Neural progenitor cell (in vitro differentiated cells): ENCODE measurements around the gene FSTL4. TPM values are rescaled to one million over a fixed set of nuclear protein-coding genes. Genes with fewer than 3 reads are reported as not detected.
A peak's percentile ranks its signal among the peaks of the same experiment; 100 is the strongest.

Source experiments
- DNase-seq: peaks from one replicate; pipeline ENCODE4 v3.0.0-alpha.2; 2016; ENCODE audit warnings: low spot score
- H2AFZ ChIP-seq: fragments of 200-600 bp; sonication (generic); replicated peaks from 2 replicates; pipeline ENCODE4 v1.6.1; 2016; ENCODE audit warnings: antibody characterized with exemption
- H3F3A ChIP-seq: fragments of 200-600 bp; sonication (generic); 2 replicates; pipeline ENCODE4 v1.6.1; 2016; ENCODE audit warnings: antibody characterized with exemption, low read depth
- H3K27ac ChIP-seq: fragments of 200-600 bp; sonication (generic); 2 replicates; pipeline ENCODE4 v1.5.1; 2016; ENCODE audit warnings: mild to moderate bottlenecking
- H3K27me3 ChIP-seq: fragments of 200-600 bp; sonication (generic); 2 replicates; pipeline ENCODE4 v1.6.1; 2016; ENCODE audit warnings: mild to moderate bottlenecking, moderate library complexity
- H3K36me3 ChIP-seq: fragments of 200-600 bp; sonication (generic); 2 replicates; pipeline ENCODE4 v1.5.1; 2016
- H3K4me1 ChIP-seq: fragments of 200-600 bp; sonication (generic); 2 replicates; pipeline ENCODE4 v1.6.1; 2016; ENCODE audit warnings: mixed run types
- H3K4me2 ChIP-seq: fragments of 200-600 bp; sonication (generic); 2 replicates; pipeline ENCODE4 v1.6.1; 2016
- H3K4me3 ChIP-seq: fragments of 200-600 bp; sonication (generic); 2 replicates; pipeline ENCODE4 v1.5.1; 2016
- H3K79me2 ChIP-seq: fragments of 200-600 bp; sonication (generic); 2 replicates; pipeline ENCODE4 v1.6.1; 2016; ENCODE audit warnings: low read depth
- H3K9ac ChIP-seq: fragments of 200-600 bp; sonication (generic); 2 replicates; pipeline ENCODE4 v1.6.1; 2016
- H3K9me3 ChIP-seq: fragments of 200-600 bp; sonication (generic); 2 replicates; pipeline ENCODE4 v1.5.1; 2016; ENCODE audit warnings: low read depth
- H4K20me1 ChIP-seq: fragments of 200-600 bp; sonication (generic); 2 replicates; pipeline ENCODE4 v1.6.1; 2016; ENCODE audit warnings: low read depth
- H3K27ac Mint-ChIP-seq: 3 replicates; pipeline ENCODE4 v1.8.0; 2021; ENCODE audit warnings: mixed read lengths
- H3K27me3 Mint-ChIP-seq: 2 replicates; pipeline ENCODE4 v1.8.0; 2022; ENCODE audit warnings: low read depth, mild to moderate bottlenecking, inconsistent platforms, moderate library complexity, mixed read lengths; ENCODE audit not compliant: insufficient read depth
- H3K36me3 Mint-ChIP-seq: 3 replicates; pipeline ENCODE4 v1.8.0; 2021; ENCODE audit warnings: mixed read lengths
- H3K4me1 Mint-ChIP-seq: 3 replicates; pipeline ENCODE4 v1.8.0; 2021; ENCODE audit warnings: mixed read lengths
- H3K4me3 Mint-ChIP-seq: 3 replicates; pipeline ENCODE4 v1.8.0; 2021; ENCODE audit warnings: mild to moderate bottlenecking, moderate library complexity, mixed read lengths
- H3K9me3 Mint-ChIP-seq: 3 replicates; pipeline ENCODE4 v1.8.0; 2020; ENCODE audit warnings: mixed read lengths
- EZH2 ChIP-seq: fragments of 200-600 bp; sonication (generic); IDR thresholded peaks from 2 replicates; pipeline ENCODE4 v1.6.1; 2017; ENCODE audit warnings: antibody characterized with exemption, mild to moderate bottlenecking, moderate library complexity
- EZH2phosphoT487 ChIP-seq: fragments of 200-600 bp; sonication (generic); IDR thresholded peaks from 2 replicates; pipeline ENCODE4 v1.6.1; 2017; ENCODE audit warnings: antibody characterized with exemption
- total RNA-seq: library from RNA; depleted of rRNA; stranded (reverse); fragments of >200 nt; gene quantifications from 2 replicates; pipeline ENCODE4 v1.2.3, GENCODE V29; 2015; ENCODE audit warnings: low replicate concordance
- TF ChIP-seq, protein P1 (sequence below): fragments of 200-600 bp; sonication (generic); IDR thresholded peaks from 2 replicates; pipeline ENCODE4 v1.5.1; 2017; ENCODE audit warnings: antibody characterized with exemption, mild to moderate bottlenecking

Gene FSTL4
- total RNA-seq, 1 donor from 2014 or later: 0.95 TPM

DNA sequence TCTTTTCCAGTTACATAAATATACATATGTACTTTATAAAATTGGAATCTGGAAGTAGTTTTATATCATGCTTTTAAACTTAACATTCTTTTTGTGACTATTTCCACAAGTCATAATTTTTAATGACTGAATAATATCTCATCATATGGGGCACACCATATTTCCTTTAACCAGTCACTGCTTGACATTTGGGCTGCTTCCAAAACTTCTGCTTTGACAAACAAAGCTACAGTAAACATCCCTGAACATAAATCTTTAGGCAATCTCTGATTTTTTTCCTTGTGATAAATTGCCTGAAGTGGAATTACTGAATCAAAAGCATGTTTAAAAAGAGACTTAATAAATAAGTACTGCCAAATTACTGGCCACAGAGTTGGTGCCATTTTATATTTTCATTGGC, 178.0 kb downstream of the FSTL4 start:
- no peak overlapping the region for H3K27ac ChIP-seq
- peaks cover 51% of the 10 kb centered on the region for H3K4me1 Mint-ChIP-seq
- no peak overlapping the region for H3K27ac Mint-ChIP-seq
- no peak for DNase-seq
- H3K9me3 ChIP-seq: no peaks in the 10 kb centered on the region
- no peaks in the 10 kb centered on the region for H4K20me1 ChIP-seq
- H3K9ac ChIP-seq: no peak overlapping the region
- H3K36me3 ChIP-seq: no peaks in the 10 kb centered on the region
- no peaks in the 10 kb centered on the region for H3K27me3 ChIP-seq
- peaks cover 14% of the 10 kb centered on the region for H3F3A ChIP-seq
- no peak overlapping the region for H3K4me2 ChIP-seq
- no peaks in the 10 kb centered on the region for H3K36me3 Mint-ChIP-seq
- H3K79me2 ChIP-seq: no peaks in the 10 kb centered on the region
- H3K27me3 Mint-ChIP-seq: peaks cover 13% of the 10 kb centered on the region
- no peak overlapping the region for H3K4me3 ChIP-seq
- no peak overlapping the region for H3K4me3 Mint-ChIP-seq
- H2AFZ ChIP-seq: no peak overlapping the region
- peaks cover 55% of the 10 kb centered on the region for H3K4me1 ChIP-seq
- no peaks in the 10 kb centered on the region for H3K9me3 Mint-ChIP-seq
- no peak for TF ChIP-seq EZH2
- TF ChIP-seq EZH2phosphoT487: no peak
- TF ChIP-seq, protein P1, sequence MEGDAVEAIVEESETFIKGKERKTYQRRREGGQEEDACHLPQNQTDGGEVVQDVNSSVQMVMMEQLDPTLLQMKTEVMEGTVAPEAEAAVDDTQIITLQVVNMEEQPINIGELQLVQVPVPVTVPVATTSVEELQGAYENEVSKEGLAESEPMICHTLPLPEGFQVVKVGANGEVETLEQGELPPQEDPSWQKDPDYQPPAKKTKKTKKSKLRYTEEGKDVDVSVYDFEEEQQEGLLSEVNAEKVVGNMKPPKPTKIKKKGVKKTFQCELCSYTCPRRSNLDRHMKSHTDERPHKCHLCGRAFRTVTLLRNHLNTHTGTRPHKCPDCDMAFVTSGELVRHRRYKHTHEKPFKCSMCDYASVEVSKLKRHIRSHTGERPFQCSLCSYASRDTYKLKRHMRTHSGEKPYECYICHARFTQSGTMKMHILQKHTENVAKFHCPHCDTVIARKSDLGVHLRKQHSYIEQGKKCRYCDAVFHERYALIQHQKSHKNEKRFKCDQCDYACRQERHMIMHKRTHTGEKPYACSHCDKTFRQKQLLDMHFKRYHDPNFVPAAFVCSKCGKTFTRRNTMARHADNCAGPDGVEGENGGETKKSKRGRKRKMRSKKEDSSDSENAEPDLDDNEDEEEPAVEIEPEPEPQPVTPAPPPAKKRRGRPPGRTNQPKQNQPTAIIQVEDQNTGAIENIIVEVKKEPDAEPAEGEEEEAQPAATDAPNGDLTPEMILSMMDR: no peak

DNA sequence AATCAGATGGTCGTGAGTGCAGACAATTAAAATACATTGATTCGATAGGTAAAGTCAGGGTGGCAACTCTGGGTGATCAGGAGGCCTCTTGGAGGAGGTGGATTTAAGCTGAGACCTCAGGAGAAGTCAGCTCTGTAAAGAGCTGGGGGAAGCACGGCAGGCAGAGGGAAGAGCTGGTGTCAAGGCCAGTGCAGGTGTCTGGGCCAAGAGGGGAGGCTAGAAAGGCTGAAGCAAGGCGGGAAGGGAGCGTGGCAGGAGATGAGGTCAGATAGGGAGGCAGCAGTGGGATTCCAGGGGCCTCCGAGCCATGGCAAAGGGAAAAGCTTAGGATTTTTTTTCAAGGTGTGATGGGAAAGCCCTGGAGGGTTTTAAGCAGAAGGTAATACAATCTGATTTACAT, 178.7 kb downstream of the FSTL4 start:
- H3K36me3 Mint-ChIP-seq: no peaks in the 10 kb centered on the region
- H3K4me2 ChIP-seq: no peak overlapping the region
- no peak overlapping the region for H3K27ac Mint-ChIP-seq
- no peaks in the 10 kb centered on the region for H3K79me2 ChIP-seq
- H3K27me3 ChIP-seq: no peaks in the 10 kb centered on the region
- H4K20me1 ChIP-seq: no peaks in the 10 kb centered on the region
- no peak overlapping the region for H3K27ac ChIP-seq
- H3K4me3 Mint-ChIP-seq: no peak overlapping the region
- no peaks in the 10 kb centered on the region for H3K9me3 ChIP-seq
- H3K27me3 Mint-ChIP-seq: peaks cover 19% of the 10 kb centered on the region
- peaks cover 55% of the 10 kb centered on the region for H3K4me1 ChIP-seq
- H3K4me3 ChIP-seq: no peak overlapping the region
- no peaks in the 10 kb centered on the region for H3K36me3 ChIP-seq
- no peak for DNase-seq
- TF ChIP-seq EZH2phosphoT487: no peak
- no peak for TF ChIP-seq EZH2
- TF ChIP-seq, protein P1: no peak
- peaks cover 51% of the 10 kb centered on the region for H3K4me1 Mint-ChIP-seq
- H2AFZ ChIP-seq: no peak overlapping the region
- no peak overlapping the region for H3K9ac ChIP-seq
- H3K9me3 Mint-ChIP-seq: no peaks in the 10 kb centered on the region
- peaks cover 14% of the 10 kb centered on the region for H3F3A ChIP-seq

DNA sequence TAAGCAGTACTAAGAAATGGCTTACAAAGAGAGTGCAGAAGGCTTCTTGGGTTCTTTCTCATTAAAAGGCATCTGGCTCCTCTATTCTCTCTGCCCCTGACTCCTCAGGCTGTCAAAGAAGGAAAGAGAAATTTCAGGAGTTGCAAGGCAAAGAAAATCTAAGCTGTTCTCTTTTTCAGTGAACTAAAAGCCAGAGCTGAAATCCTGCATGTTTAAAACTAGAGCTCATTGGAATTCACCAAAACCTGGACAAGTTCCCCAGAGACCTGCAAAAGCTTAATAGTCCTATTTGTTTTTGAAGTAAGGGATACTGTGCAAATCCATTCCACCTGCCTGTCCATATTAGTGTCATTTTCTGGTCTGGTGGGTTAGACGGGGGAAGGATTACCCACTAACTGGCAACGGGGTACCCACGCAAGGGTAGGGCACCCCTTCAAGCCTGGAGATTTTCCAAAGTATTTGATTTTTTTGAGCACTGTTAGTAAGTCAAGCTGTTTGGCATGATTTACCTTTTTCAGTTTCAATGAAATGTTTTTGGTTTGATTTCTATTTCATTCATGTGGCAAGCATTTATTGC, 179.3 kb downstream of the FSTL4 start:
- peaks cover 51% of the 10 kb centered on the region for H3K4me1 Mint-ChIP-seq
- H3K27ac ChIP-seq: no peak overlapping the region
- H3K27me3 Mint-ChIP-seq: peaks cover 19% of the 10 kb centered on the region

More for the DNA sequence above, 179.3 kb downstream of the FSTL4 start:
- no peak overlapping the region for H3K4me3 Mint-ChIP-seq
- Histone ChIP-seq H3K9me3 (no peaks in the 10 kb centered on the region), H3K4me2 (peak overlapping the region; percentile 11), H3F3A (peaks cover 14% of the 10 kb centered on the region), H3K36me3 (no peaks in the 10 kb centered on the region), H3K4me1 (peaks cover 55% of the 10 kb centered on the region), H3K27me3 (no peaks in the 10 kb centered on the region), H3K9ac (no peak overlapping the region), H2AFZ (no peak overlapping the region), H3K79me2 (no peaks in the 10 kb centered on the region), H4K20me1 (no peaks in the 10 kb centered on the region), H3K4me3 (no peak overlapping the region)
- H3K9me3 Mint-ChIP-seq: no peaks in the 10 kb centered on the region
- no peak for DNase-seq
- H3K27ac Mint-ChIP-seq: no peak overlapping the region
- TF ChIP-seq, protein P1: no peak
- TF ChIP-seq EZH2: no peak
- no peaks in the 10 kb centered on the region for H3K36me3 Mint-ChIP-seq
